Measurements from ENCODE around the gene PKIB.
A peak's percentile ranks its signal among the peaks of the same experiment; 100 is the strongest.

PKIB gene

GRCh38 chr6:122604676-122605075 is 5.5 kb upstream of the PKIB start:
- Mint-ChIP-seq H3K4me1 (ENCODE audit: low read depth) (peaks cover under 1% of the 10 kb centered on the region), H3K36me3 (ENCODE audit: low read depth) (no peaks in the 10 kb centered on the region), H3K27me3 (ENCODE audit: low read depth) (peaks cover 26% of the 10 kb centered on the region), H3K9me3 (no peaks in the 10 kb centered on the region), H3K4me3 (no peak overlapping the region), H3K27ac (no peak overlapping the region)
- no peak for DNase-seq (ENCODE audit: low spot score)

- Mint-ChIP-seq H3K4me3 (peak overlapping the region; percentile 87), H3K27me3 (ENCODE audit: low read depth) (peaks cover 53% of the 10 kb centered on the region), H3K36me3 (ENCODE audit: low read depth) (no peaks in the 10 kb centered on the region), H3K4me1 (ENCODE audit: low read depth) (peaks cover 10% of the 10 kb centered on the region), H3K27ac (no peak overlapping the region), H3K9me3 (no peaks in the 10 kb centered on the region)
- DNase-seq (ENCODE audit: low spot score): peak; percentile 6
Observed at GRCh38 chr6:122610690-122611455, 668 bp downstream of the PKIB start.

- peaks cover 10% of the 10 kb centered on the region for H3K4me1 Mint-ChIP-seq (ENCODE audit: low read depth)
- H3K36me3 Mint-ChIP-seq (ENCODE audit: low read depth): no peaks in the 10 kb centered on the region
- no peak for DNase-seq (ENCODE audit: low spot score)
- no peak overlapping the region for H3K4me3 Mint-ChIP-seq
- H3K27ac Mint-ChIP-seq: no peak overlapping the region
- H3K27me3 Mint-ChIP-seq (ENCODE audit: low read depth): peaks cover 52% of the 10 kb centered on the region
- H3K9me3 Mint-ChIP-seq: no peaks in the 10 kb centered on the region
Observed at GRCh38 chr6:122612838-122613237, 2.6 kb downstream of the PKIB start.

DNA sequence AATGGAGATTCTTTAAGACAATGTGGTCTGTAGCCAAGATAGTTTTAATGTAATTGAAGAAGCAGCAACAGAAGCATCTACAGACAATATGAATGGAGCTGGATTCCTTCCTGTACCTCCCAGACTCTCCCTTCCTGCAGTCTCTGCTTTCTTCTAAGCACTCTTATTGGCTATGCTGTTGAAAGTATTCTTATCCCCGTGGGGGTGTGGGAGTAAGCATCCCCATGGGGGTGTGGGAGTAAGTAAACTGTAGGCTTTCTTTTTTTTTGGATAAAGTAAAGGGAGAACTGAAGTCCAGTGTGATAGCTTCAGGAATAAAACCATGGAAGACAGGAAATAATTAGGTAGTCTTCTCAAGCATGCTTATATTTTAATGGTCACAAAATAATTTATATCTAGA is 4.1 kb downstream of the PKIB start:
- Mint-ChIP-seq H3K27me3 (ENCODE audit: low read depth) (peaks cover 39% of the 10 kb centered on the region), H3K9me3 (no peaks in the 10 kb centered on the region), H3K4me3 (no peak overlapping the region), H3K4me1 (ENCODE audit: low read depth) (peaks cover 10% of the 10 kb centered on the region), H3K27ac (no peak overlapping the region), H3K36me3 (ENCODE audit: low read depth) (no peaks in the 10 kb centered on the region)
- DNase-seq (ENCODE audit: low spot score): no peak

DNA sequence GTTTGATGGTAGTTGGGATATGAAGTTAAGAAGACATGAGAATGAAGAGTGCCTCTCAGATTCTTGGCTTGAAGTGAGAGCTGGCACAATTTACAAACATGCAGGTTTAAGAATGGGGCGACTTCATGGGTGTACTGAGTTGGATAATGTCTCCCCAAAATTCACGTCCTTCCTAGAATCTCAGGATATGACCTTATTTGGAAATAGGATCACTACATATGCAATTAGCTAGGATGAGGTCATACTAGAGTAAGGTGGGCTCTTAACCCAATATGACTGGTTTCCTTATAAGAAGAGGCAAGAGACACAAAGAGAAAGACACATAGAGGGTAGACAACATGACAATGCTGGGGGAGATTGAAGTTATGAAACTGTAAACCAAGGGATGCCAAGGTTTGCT is 5.2 kb downstream of the PKIB start:
- Mint-ChIP-seq H3K4me1 (ENCODE audit: low read depth) (peaks cover 5% of the 10 kb centered on the region), H3K27ac (no peak overlapping the region), H3K36me3 (ENCODE audit: low read depth) (no peaks in the 10 kb centered on the region), H3K27me3 (ENCODE audit: low read depth) (peaks cover 37% of the 10 kb centered on the region), H3K9me3 (no peaks in the 10 kb centered on the region), H3K4me3 (no peak overlapping the region)
- no peak for DNase-seq (ENCODE audit: low spot score)

- DNase-seq (ENCODE audit: low spot score): no peak
- Mint-ChIP-seq H3K27me3 (ENCODE audit: low read depth) (peaks cover 23% of the 10 kb centered on the region), H3K4me1 (ENCODE audit: low read depth) (no peaks in the 10 kb centered on the region)
Observed at GRCh38 chr6:122616877-122617276, 6.7 kb downstream of the PKIB start.

GRCh38 chr6:122619309-122619708 is 9.1 kb downstream of the PKIB start:
- Mint-ChIP-seq H3K4me1 (ENCODE audit: low read depth) (no peaks in the 10 kb centered on the region), H3K9me3 (no peaks in the 10 kb centered on the region), H3K27me3 (ENCODE audit: low read depth) (peaks cover 13% of the 10 kb centered on the region), H3K27ac (no peak overlapping the region), H3K4me3 (no peak overlapping the region), H3K36me3 (ENCODE audit: low read depth) (no peaks in the 10 kb centered on the region)
- no peak for DNase-seq (ENCODE audit: low spot score)

More at GRCh38 chr6:122616877-122617276, 6.7 kb downstream of the PKIB start:
- Mint-ChIP-seq H3K36me3 (ENCODE audit: low read depth) (no peaks in the 10 kb centered on the region), H3K27ac (no peak overlapping the region), H3K4me3 (no peak overlapping the region), H3K9me3 (no peaks in the 10 kb centered on the region)

GRCh38 chr6:122620428-122620827 is 10.2 kb downstream of the PKIB start:
- Mint-ChIP-seq H3K9me3 (no peaks in the 10 kb centered on the region), H3K4me1 (ENCODE audit: low read depth) (no peaks in the 10 kb centered on the region), H3K4me3 (no peak overlapping the region), H3K27me3 (ENCODE audit: low read depth) (peaks cover 11% of the 10 kb centered on the region), H3K27ac (no peak overlapping the region), H3K36me3 (ENCODE audit: low read depth) (no peaks in the 10 kb centered on the region)
- DNase-seq (ENCODE audit: low spot score): no peak

DNA sequence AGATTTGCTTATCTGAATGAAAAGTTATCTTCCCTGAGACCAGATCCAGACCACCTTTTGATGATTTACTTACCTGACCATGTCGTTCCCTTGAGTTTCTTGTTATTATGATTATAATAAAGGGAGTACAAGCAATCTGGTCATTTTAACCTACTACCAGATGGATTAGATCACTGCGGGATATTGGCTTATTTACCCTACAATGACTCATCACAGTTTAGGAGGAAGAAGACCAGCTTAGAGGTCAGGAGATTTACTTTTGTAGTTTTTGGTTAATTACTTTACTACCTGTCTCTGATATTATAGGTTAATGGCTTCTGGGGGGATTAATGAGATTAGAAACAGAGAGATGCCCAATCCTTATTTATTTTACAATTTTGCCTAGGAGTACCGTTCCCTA is 10.7 kb downstream of the PKIB start:
- DNase-seq (ENCODE audit: low spot score): no peak
- H3K4me1 Mint-ChIP-seq (ENCODE audit: low read depth): no peaks in the 10 kb centered on the region
- H3K9me3 Mint-ChIP-seq: no peaks in the 10 kb centered on the region
- H3K4me3 Mint-ChIP-seq: no peak overlapping the region
- H3K27me3 Mint-ChIP-seq (ENCODE audit: low read depth): peaks cover 9% of the 10 kb centered on the region
- no peaks in the 10 kb centered on the region for H3K36me3 Mint-ChIP-seq (ENCODE audit: low read depth)
- no peak overlapping the region for H3K27ac Mint-ChIP-seq

- Mint-ChIP-seq H3K27ac (no peak overlapping the region), H3K4me3 (no peak overlapping the region), H3K4me1 (ENCODE audit: low read depth) (no peaks in the 10 kb centered on the region), H3K9me3 (no peaks in the 10 kb centered on the region), H3K36me3 (ENCODE audit: low read depth) (no peaks in the 10 kb centered on the region), H3K27me3 (ENCODE audit: low read depth) (peaks cover 5% of the 10 kb centered on the region)
- no peak for DNase-seq (ENCODE audit: low spot score)
Observed at GRCh38 chr6:122621638-122622037, 11.4 kb downstream of the PKIB start.

- Mint-ChIP-seq H3K9me3 (no peaks in the 10 kb centered on the region), H3K4me1 (ENCODE audit: low read depth) (no peaks in the 10 kb centered on the region), H3K27ac (no peak overlapping the region), H3K36me3 (ENCODE audit: low read depth) (no peaks in the 10 kb centered on the region), H3K27me3 (ENCODE audit: low read depth) (peaks cover 5% of the 10 kb centered on the region), H3K4me3 (no peak overlapping the region)
- no peak for DNase-seq (ENCODE audit: low spot score)
Observed at GRCh38 chr6:122622479-122622878, 12.3 kb downstream of the PKIB start.

GRCh38 chr6:122623279-122623678 is 13.1 kb downstream of the PKIB start:
- DNase-seq (ENCODE audit: low spot score): no peak
- H3K36me3 Mint-ChIP-seq (ENCODE audit: low read depth): no peaks in the 10 kb centered on the region

GRCh38 chr6:122624853-122625252 is 14.6 kb downstream of the PKIB start:
- Mint-ChIP-seq H3K36me3 (ENCODE audit: low read depth) (no peaks in the 10 kb centered on the region), H3K9me3 (no peaks in the 10 kb centered on the region), H3K27me3 (ENCODE audit: low read depth) (peaks cover 3% of the 10 kb centered on the region), H3K4me3 (no peak overlapping the region), H3K4me1 (ENCODE audit: low read depth) (no peaks in the 10 kb centered on the region), H3K27ac (no peak overlapping the region)
- no peak for DNase-seq (ENCODE audit: low spot score)

More at GRCh38 chr6:122623279-122623678, 13.1 kb downstream of the PKIB start:
- Mint-ChIP-seq H3K4me3 (no peak overlapping the region), H3K9me3 (no peaks in the 10 kb centered on the region), H3K4me1 (ENCODE audit: low read depth) (no peaks in the 10 kb centered on the region), H3K27me3 (ENCODE audit: low read depth) (peaks cover 5% of the 10 kb centered on the region), H3K27ac (no peak overlapping the region)

DNA sequence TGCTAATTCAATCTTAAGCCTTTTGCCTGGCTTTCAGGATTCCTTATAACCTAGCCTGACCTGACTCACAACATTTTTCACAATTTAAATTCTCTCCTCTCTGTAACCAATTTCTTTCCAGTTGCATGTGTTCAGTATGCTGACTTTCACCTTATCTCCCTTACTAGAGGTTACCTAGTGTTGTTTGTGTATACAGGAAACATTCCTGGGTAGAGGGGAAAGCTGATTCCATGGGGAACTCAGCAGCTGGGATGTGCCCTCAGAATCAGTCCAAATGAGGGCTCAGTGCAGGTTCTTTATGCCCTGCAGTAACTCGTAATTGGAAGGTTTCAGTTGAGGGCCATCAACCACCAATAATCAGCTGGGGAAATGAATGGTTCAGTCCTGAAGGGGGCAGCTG is 18.5 kb downstream of the PKIB start:
- no peak overlapping the region for H3K27ac Mint-ChIP-seq
- no peaks in the 10 kb centered on the region for H3K9me3 Mint-ChIP-seq
- H3K4me3 Mint-ChIP-seq: no peak overlapping the region
- H3K27me3 Mint-ChIP-seq (ENCODE audit: low read depth): no peaks in the 10 kb centered on the region
- DNase-seq (ENCODE audit: low spot score): no peak
- H3K36me3 Mint-ChIP-seq (ENCODE audit: low read depth): no peaks in the 10 kb centered on the region
- H3K4me1 Mint-ChIP-seq (ENCODE audit: low read depth): no peaks in the 10 kb centered on the region
